SU-DHL-6 (cell line): Measurements from ENCODE around the gene SMCP.

ENCODE experiments used
- H2AFZ ChIP-seq: fragments of 200-600 bp; sonication (generic); 2 replicates; pipeline ENCODE4 v1.6.1; 2014; ENCODE audit warnings: low read depth, mild to moderate bottlenecking, moderate library complexity, mixed read lengths, antibody characterized with exemption, low read length; ENCODE audit not compliant: severe bottlenecking
- H3F3A ChIP-seq: fragments of 200-600 bp; shearing (Covaris generic); 2 replicates; pipeline ENCODE4 v1.6.0; 2016; ENCODE audit warnings: antibody characterized with exemption, mild to moderate bottlenecking; ENCODE audit not compliant: insufficient read depth
- H3K27ac ChIP-seq: fragments of 200-600 bp; sonication (generic); 2 replicates; pipeline ENCODE4 v1.5.1; 2016; ENCODE audit warnings: low read depth, mild to moderate bottlenecking, low read length, moderate library complexity, mixed read lengths
- H3K27me3 ChIP-seq: fragments of 200-600 bp; sonication (generic), shearing (Covaris generic); 2 replicates; pipeline ENCODE4 v1.6.0; 2014; ENCODE audit warnings: mild to moderate bottlenecking, low read length
- H3K36me3 ChIP-seq: fragments of 200-600 bp; sonication (generic); 2 replicates; pipeline ENCODE4 v1.6.1; 2014; ENCODE audit warnings: mild to moderate bottlenecking, low read length, mixed read lengths
- H3K4me2 ChIP-seq: fragments of 300-600, 200-600 bp; shearing (Covaris generic), sonication (generic); 2 replicates; pipeline ENCODE4 v1.6.0; 2014; ENCODE audit warnings: low read length, low read depth, mild to moderate bottlenecking; ENCODE audit not compliant: poor library complexity, severe bottlenecking
- H3K4me3 ChIP-seq: fragments of 200-600 bp; sonication (generic); 2 replicates; pipeline ENCODE4 v1.5.1; 2014; ENCODE audit warnings: antibody characterized with exemption, low read length, mild to moderate bottlenecking, mixed read lengths; ENCODE audit not compliant: insufficient read depth, poor library complexity, severe bottlenecking
- H3K79me2 ChIP-seq: fragments of 200-600 bp; sonication (generic); 2 replicates; pipeline ENCODE4 v1.6.1; 2014; ENCODE audit warnings: mild to moderate bottlenecking, low read length, moderate library complexity; ENCODE audit not compliant: insufficient read depth
- H3K9ac ChIP-seq: fragments of 200-600 bp; sonication (generic); 2 replicates; pipeline ENCODE4 v1.7.0; 2014; ENCODE audit warnings: mild to moderate bottlenecking, low read length
- H3K9me2 ChIP-seq: fragments of 200-600 bp; sonication (generic); replicated peaks from 2 replicates; pipeline ENCODE4 v1.6.1; 2014; ENCODE audit warnings: low read length; ENCODE audit not compliant: insufficient read depth
- H3K9me3 ChIP-seq: fragments of 200-600 bp; sonication (generic); 2 replicates; pipeline ENCODE4 v1.6.1; 2014; ENCODE audit warnings: low read length, mixed read lengths; ENCODE audit not compliant: insufficient read depth
- H4K20me1 ChIP-seq: fragments of 200-600 bp; sonication (generic); 2 replicates; pipeline ENCODE4 v1.6.1; 2014; ENCODE audit warnings: low read depth, mild to moderate bottlenecking, antibody characterized with exemption, low read length, moderate library complexity, mixed read lengths
- EZH2phosphoT487 ChIP-seq: fragments of 200-600 bp; sonication (generic), shearing (Covaris generic); conservative IDR thresholded peaks from 2 replicates; pipeline ENCODE4 v1.6.1; 2018; ENCODE audit warnings: mild to moderate bottlenecking, antibody characterized with exemption, low read length, moderate library complexity, mixed read lengths
- TF ChIP-seq, protein P1 (sequence below): fragments of 200-600 bp; sonication (generic); IDR thresholded peaks from one replicate; pipeline ENCODE4 v1.5.1; 2017; ENCODE audit warnings: antibody characterized with exemption, mild to moderate bottlenecking, low read length, moderate library complexity; ENCODE audit not compliant: insufficient read depth, poor library complexity, severe bottlenecking

SMCP gene

DNA sequence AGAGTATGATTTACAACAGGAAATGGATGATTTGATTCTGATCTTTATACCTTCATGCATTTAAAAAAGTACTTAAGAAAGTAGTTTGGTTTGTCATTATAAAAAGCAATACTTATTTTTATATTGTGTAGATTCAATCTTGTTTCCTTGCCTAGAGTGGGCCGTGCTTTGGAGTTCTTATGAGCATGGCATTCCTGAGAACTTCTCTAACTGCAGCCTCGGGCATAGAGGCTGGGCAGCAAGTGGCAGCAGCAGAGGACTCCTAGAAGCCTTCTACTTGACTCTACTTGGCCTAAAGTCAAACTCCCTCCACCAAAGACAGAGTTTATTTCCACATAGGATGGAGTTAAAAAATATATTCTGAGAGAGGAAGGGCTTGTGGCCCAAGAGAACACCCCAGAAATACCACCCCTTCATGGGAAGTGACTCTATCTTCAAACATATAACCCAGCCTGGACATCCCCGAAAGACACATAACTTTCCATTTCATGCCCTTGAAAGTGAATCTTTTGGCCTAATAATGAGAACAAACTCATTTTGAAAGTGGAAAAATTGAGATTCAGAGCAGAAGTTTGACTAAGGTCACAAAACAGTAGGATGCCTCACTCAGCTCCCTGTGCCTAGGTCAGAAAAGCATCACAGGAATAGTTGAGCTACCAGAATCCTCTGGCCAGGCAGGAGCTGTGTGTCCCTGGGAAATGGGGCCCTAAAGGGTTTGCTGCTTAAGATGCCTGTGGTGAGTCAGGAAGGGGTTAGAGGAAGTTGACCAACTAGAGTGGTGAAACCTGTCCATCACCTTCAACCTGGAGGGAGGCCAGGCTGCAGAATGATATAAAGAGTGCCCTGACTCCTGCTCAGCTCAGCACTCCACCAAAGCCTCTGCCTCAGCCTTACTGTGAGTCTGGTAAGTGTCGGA lies 29.8 kb downstream of the SMCP start, which contains the start of gene IVL:
Gene IVL (plus strand): TSS at position 861 of the 916 bp plus-strand sequence. CDS start 1,252 bp downstream, outside the sequence.
- no peaks in the 10 kb centered on the region for H3K9me2 ChIP-seq
- no peaks in the 10 kb centered on the region for H3K9me3 ChIP-seq
- no peaks in the 10 kb centered on the region for H3F3A ChIP-seq
- no peak within 1 kb of the TSS for H3K9ac ChIP-seq
- H3K27ac ChIP-seq, result no peak within 1 kb of the TSS
- no peak within 1 kb of the TSS for H3K4me3 ChIP-seq
- no peak within 1 kb of the TSS for H3K4me2 ChIP-seq
- H3K27me3 ChIP-seq, result no peaks in the 10 kb centered on the region
- no peaks in the 10 kb centered on the region for H3K79me2 ChIP-seq
- H4K20me1 ChIP-seq, result no peaks in the 10 kb centered on the region
- H3K36me3 ChIP-seq, result no peaks in the 10 kb centered on the region
- H2AFZ ChIP-seq, result no peak within 1 kb of the TSS
- TF ChIP-seq, protein P1, sequence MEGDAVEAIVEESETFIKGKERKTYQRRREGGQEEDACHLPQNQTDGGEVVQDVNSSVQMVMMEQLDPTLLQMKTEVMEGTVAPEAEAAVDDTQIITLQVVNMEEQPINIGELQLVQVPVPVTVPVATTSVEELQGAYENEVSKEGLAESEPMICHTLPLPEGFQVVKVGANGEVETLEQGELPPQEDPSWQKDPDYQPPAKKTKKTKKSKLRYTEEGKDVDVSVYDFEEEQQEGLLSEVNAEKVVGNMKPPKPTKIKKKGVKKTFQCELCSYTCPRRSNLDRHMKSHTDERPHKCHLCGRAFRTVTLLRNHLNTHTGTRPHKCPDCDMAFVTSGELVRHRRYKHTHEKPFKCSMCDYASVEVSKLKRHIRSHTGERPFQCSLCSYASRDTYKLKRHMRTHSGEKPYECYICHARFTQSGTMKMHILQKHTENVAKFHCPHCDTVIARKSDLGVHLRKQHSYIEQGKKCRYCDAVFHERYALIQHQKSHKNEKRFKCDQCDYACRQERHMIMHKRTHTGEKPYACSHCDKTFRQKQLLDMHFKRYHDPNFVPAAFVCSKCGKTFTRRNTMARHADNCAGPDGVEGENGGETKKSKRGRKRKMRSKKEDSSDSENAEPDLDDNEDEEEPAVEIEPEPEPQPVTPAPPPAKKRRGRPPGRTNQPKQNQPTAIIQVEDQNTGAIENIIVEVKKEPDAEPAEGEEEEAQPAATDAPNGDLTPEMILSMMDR, result no peak
- no peak for TF ChIP-seq EZH2phosphoT487

DNA sequence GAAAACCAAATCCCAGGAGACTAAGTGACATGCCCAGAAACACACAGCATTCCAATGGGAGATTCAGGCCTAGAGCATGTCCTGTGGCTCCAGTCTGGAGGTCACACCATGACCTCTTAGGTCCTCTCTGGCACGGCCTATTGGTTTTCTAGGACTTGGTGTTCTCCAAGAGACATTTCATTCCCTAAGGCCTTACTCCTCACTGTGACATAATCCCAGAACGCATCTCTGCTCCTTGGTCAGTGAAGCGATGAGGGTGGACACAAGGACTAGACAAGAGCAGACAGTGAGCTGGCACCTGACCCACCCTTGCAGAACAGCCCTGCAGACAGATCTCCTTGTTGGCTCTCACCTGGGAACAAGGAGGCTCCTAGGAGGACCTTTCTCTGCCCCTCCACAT lies 31.1 kb downstream of the SMCP start:
- no peak overlapping the region for H3K4me3 ChIP-seq
- no peaks in the 10 kb centered on the region for H3K36me3 ChIP-seq
- no peak overlapping the region for H2AFZ ChIP-seq
- no peaks in the 10 kb centered on the region for H3K27me3 ChIP-seq
- H3K79me2 ChIP-seq, result no peaks in the 10 kb centered on the region
- TF ChIP-seq, protein P1, result no peak
- TF ChIP-seq EZH2phosphoT487, result no peak
- no peaks in the 10 kb centered on the region for H4K20me1 ChIP-seq
- H3K9me2 ChIP-seq, result no peaks in the 10 kb centered on the region
- no peak overlapping the region for H3K9ac ChIP-seq
- no peaks in the 10 kb centered on the region for H3K9me3 ChIP-seq
- no peaks in the 10 kb centered on the region for H3F3A ChIP-seq
- no peak overlapping the region for H3K4me2 ChIP-seq
- no peak overlapping the region for H3K27ac ChIP-seq

DNA sequence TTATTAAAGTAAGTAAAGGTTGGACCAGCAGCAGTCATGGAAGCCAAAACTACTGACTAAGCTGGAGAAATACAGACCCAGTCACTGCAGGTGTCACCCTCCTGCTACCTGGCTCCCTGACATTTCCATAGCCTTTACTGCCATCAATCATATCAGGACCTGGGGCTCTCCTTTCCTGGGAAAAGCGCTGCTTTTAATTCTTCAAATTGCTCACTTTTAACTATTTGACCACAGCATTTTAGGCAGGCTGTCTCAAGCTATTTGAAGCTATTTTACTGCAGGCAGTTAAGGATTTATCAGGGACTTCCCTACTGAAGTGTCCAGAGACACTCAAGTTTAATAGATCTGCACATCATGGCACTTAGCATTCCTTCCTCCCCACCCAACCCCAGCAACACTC lies 34.3 kb downstream of the SMCP start:
- H3K79me2 ChIP-seq, result no peaks in the 10 kb centered on the region

More for the DNA sequence above, 34.3 kb downstream of the SMCP start:
- Histone ChIP-seq H3K4me3 (no peak overlapping the region), H3K9me3 (no peaks in the 10 kb centered on the region), H4K20me1 (no peaks in the 10 kb centered on the region), H3K9ac (no peak overlapping the region), H2AFZ (no peak overlapping the region), H3K27me3 (no peaks in the 10 kb centered on the region), H3K4me2 (no peak overlapping the region), H3K36me3 (no peaks in the 10 kb centered on the region), H3K27ac (no peak overlapping the region), H3K9me2 (no peaks in the 10 kb centered on the region), H3F3A (no peaks in the 10 kb centered on the region)
- TF ChIP-seq, protein P1, result no peak
- TF ChIP-seq EZH2phosphoT487, result no peak
